Stimulated activated CD4-positive, alpha-beta T cell treated with anti-CD3 and anti-CD28 coated beads, Interleukin-1b, Interleukin-23, amount 100 ng/mL, for 24 hours (primary cell): ENCODE measurements around the gene MLLT3.

Source experiments
- DNase-seq, 4 experiments: peaks; one replicate each; pipeline ENCODE4 v3.0.0-alpha.2; 2020; ENCODE audit warnings: low read depth in 4 of 4, low spot score in 1 of 4

Gene MLLT3

DNA sequence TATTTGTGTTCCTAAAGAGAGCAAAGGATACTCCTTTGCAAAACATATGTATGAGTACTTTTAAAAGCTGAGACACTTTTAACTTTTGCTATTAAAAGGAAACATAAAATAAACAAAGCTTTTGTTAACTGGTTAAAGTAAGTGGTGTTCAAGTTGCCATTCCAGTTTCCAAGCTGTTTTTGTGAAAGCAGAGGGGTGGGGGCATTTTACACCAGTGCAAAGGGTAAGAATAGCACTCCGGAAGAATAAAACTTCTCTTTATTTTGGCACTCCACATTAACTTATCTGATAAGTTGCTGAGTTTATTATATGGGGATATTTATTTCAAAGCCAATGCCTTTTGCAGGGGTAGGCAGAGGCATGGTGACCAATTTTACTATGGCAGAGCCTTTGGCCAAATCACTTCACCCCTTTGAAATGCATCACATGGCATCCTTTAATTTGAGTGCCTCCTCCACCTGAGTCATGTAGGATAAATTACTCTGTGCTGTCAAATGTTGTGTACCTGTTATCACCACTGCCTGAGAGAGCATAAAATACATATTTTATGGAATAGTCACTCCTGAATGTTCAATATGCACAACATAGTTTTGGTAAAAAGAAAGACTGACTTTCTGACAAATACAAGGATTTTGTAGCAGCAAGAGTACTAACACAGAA, 62.9 kb downstream of the MLLT3 start:
- no peak for DNase-seq

DNA sequence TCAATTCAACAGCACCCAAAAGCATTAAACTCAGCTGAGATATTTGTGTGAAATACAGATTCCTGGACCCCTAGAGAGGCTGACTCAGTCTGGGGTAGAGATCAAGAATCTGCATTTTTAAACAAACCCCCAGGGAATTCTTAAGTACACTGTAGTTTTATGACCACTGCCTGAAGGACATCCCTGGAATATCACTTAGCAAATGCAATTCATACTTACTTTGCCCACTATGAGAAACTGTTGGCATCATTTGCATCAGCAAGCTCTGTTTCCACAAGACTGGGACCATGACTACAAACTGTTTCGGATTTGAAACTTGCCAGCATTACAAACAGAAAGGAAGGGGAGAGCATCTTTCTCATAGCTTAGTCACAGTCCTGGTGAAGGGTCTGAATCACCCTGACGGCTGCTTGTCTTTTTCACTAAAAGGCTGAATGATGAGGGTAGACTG, 63.7 kb downstream of the MLLT3 start:
- DNase-seq: peak in 1 of 4 experiments; percentile 14

DNA sequence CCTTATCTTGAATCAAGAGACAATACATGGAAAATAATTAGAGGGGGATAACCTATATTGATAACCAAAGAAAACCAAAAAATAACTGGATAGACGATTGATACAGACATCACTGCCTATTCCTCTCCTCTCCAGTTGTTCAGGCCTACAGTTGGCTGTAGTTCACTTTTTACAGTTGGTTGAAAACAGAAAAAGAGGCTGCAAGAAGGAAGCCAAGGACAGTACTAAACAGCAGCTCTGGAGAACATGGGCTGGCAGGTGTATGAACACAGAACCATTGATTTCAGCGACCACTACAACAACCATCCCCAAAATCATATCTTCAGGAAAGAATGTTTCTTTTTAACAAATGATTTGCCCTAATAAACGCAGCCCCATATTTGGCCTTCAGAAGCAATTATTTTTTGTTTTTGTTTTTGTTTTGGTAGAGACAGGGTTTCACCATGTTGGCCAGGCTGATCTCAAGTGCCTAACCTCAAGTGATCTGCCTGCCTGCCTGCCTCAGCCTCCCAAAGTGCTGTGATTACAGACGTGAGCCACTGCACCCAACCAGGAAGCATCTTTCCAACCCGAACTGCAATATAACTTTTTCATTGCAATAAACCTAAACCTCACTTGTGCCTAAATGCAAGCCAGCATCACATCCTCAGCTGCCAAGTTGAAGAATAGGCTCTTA, 64.3 kb downstream of the MLLT3 start:
- DNase-seq: no peak

DNA sequence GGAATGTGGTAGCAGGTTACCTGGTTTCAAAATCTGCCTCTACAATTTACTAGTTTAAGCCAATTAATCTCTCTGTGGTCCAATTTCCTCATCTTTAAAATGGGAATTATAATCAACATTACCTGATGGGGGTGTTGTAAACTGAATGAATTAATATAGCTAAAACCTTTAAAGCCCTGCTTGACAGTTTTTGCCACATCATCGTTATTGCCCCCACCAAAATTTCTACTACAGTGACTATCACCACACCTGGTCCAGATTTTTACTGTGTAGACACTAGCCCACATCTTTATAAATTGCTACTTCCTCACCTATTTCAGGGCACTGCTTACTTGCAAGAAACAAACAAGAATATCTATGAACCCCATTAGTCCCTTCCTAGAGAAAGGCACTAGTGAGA, 65.0 kb downstream of the MLLT3 start:
- DNase-seq: no peak

DNA sequence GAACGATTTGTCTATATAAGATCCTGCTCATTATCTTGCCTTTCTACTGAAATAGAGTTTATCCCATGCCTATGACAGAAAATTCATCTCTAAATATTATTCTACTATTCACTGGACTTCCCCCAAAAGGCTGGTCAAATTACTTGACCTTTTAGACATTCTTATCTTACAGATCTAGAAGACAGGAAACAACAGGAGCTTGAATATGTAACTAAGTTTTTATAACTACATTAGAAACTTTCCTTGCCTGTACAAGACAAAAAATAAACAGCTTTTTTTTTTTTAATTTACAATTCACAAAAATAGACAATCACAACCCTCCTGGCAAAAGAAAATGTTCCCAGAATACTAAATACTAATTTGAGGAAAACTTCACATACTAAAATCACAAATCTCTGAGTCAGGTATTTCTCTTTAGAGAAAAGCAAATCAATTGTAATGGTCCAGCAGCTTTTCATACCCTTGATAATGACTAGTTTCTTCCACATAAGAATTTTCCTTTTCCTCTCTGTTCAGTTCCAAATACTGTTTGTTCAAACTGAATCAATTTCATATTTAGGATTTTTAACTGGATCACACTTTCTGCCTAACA, 68.6 kb downstream of the MLLT3 start:
- no peak for DNase-seq

DNA sequence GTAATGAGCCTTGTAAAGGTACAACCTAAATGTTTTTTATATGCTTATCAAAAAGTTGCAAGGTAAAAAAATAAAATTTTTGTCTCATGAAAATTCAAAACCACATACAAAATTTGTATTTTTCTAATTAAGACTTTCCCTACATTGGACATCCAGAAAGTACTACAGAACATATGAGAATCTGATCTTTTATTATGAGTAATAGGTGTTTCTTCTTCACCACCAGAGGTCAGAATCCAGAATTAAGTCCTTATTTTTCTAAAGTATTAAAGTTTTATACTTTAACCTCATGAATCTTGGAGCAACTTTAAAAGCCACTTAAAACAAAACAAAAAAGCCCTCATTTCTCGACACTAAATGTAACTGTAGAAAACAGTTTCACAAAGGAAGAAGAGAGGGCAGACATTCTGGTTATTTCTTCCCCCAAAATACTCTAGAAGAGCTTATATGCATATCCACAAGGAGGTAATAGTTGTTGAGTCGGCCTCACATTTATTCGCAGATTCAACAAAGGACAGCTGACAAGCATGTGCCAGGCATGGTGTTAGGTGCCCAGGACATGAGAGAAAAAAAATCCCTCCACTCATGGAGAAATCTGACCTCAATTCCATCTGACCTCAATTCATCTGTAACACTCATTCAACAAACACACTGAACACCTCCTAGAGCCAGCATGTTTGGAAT, 69.3 kb downstream of the MLLT3 start:
- DNase-seq: no peak

DNA sequence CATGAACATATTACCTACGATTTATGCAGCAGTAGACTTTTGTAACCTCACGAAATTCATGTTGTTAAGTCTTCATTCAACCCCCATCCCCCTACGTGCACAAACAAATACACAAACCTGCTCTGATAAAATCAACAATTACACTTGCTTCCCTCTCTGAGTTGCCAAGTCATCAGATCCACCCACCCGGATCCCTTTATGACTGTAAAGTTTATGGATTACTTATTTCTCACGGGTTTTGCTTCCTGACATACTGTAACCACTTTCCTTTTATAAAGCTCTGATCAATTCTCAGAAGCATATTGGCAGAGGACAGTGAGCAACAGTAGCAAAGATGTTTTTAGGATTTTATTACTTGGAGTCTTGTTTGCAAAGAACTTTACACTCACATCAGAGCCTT, 70.5 kb downstream of the MLLT3 start:
- DNase-seq: no peak

DNA sequence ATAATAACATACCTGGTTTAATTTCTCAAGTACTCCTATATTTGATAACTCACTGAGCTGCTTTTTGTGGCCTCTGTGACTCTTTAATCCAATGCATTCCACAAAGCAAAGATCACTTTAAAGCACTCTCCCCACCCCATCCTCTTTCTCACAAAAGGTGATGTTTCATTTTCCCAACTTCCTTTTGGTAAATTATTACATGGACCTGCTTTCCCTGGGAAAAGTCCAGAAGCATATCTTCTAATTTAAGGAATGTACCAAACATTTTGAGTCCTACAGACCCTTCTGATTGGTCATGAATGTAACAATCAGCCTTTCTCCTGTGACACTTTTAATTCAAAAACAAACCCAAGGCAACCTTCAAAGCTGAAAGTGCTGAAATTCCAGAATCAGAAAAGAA, 71.1 kb downstream of the MLLT3 start:
- DNase-seq: no peak

DNA sequence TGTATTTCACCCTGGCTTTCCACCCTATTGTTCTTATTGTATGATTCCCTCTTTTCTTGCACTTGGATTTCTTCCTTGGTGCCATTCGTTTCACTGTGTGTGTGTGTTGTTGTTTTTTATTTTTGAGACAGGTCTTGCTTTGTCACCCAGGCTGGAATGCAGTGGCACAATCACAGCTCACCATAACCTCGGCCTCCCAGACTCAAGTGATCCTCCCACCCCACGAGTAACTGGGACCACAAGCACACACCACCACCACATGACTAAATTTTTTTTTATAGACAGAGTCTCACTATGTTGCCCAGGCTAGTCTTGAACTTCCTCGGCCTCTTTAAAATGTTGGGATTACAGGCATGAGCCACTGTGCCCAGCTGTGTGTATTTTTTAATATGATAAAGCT, 72.0 kb downstream of the MLLT3 start:
- no peak for DNase-seq

DNA sequence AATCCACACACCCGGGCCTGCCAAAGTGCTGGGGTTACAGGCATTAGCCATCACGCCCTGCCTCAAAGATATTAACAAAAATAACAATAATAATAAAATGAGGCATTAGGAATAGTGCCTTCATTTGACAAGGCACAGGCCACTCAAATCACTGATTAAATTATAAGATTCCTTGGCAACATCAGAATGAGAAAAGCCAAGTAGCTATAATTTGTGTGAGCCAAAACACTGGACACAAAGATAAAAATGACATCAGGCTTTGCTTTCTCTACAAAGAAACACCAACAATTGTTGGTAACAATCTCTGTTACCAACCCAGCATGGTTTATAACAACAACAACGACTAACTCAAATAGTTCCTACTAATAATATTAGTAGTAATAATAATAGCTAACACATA, 73.2 kb downstream of the MLLT3 start:
- DNase-seq: no peak

DNA sequence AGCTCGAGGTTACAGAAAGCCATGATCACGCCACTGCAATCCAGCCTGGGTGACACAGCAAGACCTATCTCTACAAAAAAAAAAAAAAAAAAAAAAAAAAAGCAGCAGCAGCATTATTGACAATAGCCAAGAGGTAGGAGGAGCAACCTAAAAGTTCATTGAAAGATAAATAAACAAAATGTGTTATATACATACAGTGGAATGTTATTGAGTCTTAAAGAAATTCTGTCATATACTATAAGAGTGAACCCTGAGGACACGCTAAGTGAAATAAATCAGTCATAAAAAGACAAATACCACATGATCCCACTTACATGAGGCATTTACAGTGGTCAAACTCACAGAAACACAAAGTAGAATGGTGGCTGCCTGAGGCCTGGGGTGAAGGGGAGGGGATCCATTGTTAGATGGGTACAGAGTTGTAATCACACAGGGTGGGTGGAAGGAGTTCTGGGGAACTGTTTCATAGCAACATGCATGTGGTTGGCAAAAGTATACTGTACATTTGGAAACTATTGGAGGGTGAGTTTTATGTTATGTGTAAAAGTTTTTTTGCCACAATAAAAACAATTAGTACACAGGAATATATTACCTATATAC, 77.2 kb downstream of the MLLT3 start:
- DNase-seq: no peak

DNA sequence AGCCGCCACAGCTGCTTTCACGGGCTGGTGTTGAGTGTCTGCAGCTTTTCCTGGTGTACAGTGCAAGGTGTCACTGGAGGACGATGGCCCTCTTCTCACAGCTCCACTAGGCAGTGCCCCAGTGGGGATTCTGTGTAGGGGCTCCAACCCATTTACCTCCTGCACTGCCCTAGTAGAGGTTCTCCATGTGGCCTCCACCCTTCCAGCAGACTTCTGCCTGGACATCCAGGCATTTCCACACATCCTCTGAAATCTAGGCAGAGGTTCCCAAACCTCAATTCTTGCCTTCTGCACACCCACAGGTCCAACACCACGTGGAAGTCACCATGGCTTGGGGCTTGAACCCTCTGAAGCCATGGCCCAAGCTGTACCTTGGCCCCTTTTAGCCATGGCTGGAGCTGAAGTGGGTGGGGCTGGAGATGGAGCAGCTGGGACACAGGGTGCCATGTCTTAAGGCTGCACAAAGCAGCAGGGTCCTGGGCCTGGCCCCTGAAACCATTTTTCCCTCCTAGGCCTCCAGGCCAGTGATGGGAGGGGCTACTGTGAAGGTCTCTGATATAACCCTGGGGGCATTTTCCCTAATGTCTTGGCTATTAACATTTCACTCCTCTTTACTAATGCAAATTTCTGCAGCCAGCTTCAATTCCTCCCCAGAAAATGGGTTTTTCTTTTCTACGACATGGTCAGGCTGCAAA, 82.0 kb downstream of the MLLT3 start:
- no peak for DNase-seq

DNA sequence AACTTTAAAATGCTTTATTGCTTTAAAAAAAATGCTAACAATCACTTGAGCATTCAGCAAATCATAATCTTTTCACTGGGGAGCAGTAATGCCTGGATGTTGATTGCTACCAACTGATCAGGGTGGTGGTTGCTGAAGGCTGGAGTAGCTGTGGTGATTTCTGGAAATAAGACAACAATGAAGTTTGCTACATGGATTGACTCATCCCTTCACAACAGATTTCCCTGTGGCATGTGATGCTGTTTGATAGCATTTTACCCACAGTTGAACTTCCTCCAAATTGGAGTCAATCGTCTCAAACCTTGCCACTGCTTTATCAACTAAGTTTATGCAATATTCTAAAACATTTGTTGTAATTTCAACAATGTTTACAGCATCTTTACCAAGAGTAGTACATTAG, 83.3 kb downstream of the MLLT3 start:
- no peak for DNase-seq

DNA sequence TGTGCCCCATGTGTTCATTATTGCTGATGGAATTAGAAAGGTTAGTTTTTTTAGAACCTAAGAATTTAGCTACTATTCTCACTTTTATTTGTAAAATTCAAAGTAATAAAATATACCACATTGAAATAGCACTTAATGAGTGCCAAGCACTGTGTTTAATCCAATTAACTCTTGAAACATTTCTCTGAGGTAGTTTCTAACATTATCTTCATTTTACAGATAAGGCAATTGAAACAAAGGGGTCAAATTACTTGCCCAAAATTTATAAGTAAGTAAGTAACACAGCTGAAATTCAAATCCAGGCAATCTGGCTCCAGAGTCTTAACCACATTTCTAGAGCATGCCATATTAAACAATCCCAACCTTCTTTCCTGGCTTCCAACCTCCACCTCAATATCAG, 84.2 kb downstream of the MLLT3 start:
- no peak for DNase-seq

DNA sequence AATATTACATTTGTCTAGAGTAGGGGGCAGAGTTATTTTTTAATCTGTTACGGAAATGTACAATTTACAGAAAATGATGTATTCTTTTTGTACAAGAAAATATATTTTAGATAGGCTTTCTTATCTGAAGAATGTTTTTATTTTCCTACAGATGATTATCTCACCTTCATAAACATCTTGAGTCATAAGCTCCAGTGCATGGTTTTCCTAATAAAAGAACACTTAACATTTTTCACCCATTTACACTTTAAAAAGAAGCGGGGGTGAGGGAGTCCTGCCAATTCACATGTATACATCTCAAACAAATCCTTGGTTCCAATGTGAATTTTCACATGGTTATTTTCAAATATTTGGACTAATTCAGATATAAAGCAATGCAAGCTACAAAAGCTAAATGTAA, 85.0 kb downstream of the MLLT3 start:
- no peak for DNase-seq

DNA sequence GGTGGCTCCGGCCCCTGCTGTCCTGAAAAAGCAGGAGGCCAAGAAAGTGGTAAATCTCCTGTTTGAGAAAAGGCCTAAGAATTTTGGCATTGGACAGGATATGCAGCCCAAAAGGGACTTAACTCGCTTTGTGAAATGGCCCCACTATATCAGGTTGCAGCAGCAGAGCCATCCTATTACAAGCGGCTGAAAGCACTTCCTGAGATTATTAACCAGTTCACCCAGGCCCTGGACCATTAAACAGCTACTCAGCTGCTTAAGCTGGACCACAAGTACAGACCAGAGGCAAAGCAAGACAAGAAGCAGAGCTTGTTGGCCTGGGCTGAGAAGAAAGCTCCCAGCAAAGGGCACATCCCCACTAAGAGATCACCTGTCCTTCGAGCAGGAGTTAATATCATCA, 89.7 kb downstream of the MLLT3 start:
- no peak for DNase-seq

DNA sequence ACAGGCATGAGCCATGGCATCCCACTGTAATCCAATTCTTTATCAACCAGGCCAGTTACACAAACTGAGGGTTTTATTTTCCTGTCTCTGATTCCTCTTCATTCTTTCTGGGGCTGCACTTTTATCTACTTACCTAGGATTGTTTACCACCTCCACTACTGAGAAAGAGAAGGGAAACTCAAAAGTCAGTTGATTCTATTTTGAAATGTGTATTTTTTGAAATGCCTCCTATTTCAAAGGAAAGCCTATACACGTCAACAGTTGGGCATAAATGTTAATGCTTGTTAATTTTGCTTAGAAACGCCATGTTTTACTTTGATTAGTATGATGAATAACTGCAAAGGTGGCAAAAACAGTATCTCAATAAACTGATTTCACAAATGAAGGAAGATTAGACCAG, 92.5 kb downstream of the MLLT3 start:
- DNase-seq: no peak

DNA sequence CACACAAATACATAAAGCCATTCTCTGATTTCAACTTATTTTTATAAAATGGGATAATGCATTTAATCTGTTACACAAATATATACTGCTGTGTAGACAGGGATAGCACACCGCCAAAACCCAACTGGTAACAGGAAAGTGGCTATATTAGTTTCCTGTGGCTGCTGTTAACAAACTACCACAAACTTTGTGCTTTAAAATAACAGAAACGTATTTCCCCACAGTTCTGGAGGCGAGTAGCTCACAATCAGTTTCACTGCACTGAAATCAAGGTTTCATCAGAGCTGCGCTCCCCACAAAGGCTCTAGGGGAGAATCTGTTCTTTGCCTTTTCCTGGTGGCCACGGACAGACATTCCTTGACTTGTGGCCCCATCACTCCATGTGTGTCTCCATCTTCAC, 94.0 kb downstream of the MLLT3 start:
- DNase-seq: no peak

DNA sequence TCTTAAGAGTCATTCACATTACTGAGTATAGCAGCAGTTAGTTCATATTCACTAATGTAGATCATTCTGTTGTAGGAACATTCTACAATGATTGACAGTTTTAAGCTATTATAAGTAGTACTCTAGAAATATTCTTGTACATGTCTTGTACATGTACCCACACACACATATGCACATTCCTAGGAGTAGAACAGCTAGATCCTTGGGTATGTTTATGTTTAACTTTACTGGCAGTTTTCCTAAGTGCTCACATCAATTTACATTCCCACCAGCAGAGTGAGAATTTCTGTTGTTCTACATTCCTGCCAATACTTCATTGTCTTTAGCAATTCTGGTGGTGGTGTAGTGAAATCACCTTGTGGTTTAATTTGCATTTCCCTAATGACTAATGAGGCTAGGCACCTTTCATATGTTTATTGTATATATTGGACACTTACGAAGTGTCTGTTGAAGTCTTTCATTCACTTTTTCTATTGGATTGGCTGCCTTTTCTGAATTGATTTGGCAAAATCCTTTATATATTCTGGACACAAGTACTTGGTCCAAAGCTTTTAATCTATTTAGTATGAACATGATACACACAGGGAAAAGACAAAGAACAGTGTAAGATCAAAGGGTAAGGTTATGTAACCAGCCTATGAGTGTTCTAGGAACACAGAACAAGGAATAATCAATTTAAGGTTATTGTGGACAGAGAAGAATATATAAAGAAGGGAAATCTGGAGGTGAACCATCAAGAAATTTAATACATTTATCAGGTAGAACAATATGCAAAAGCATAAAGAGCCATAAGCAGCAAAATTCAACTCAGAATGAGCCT, 95.6 kb downstream of the MLLT3 start:
- DNase-seq: no peak

DNA sequence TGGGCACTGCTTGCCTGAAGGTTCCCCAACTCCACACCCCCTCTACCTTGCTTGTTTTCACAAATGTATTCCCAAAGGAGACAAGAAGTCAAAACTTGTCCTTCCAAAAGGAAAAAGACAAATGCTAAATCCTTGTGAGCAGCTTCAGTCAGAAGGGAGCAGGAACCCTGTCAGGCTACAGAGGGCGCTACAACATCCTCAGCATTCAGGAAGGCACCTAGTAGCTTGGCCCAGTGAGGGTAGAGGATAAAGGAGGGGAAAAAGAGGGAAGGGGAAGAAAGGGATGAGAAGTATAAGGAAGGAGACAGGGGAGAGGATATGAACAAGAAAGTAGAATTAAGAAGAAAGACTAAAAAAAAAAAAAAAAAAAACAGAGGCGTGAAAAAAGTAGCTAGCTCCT, 97.5 kb downstream of the MLLT3 start:
- no peak for DNase-seq
